Left ventricle myocardium inferior (tissue), 1 donor: Measurements from ENCODE around the gene HMGXB3. TPM values are rescaled to one million over a fixed set of nuclear protein-coding genes. Genes with fewer than 3 reads are reported as not detected.

Experiments used
- DNase-seq: peaks from one replicate; pipeline ENCODE4 v3.0.0-alpha.2; 2020
- H3K27ac ChIP-seq: fragments of 200-600 bp; replicated peaks from 2 replicates; pipeline ENCODE4 v1.8.0; 2021
- H3K27me3 ChIP-seq: fragments of 200-600 bp; 2 replicates; pipeline ENCODE4 v1.8.0; 2021; ENCODE audit warnings: low read depth
- H3K36me3 ChIP-seq: fragments of 200-600 bp; 2 replicates; pipeline ENCODE4 v1.8.0; 2021
- H3K4me1 ChIP-seq: fragments of 200-600 bp; 2 replicates; pipeline ENCODE4 v1.8.0; 2021
- H3K4me3 ChIP-seq: fragments of 200-600 bp; 2 replicates; pipeline ENCODE4 v1.8.0; 2021; ENCODE audit warnings: mild to moderate bottlenecking, moderate library complexity
- H3K9me3 ChIP-seq: fragments of 200-600 bp; replicated peaks from 2 replicates; pipeline ENCODE4 v1.8.0; 2021
- intact Hi-C: fragments of 100-400 bp; cut with micrococcal nuclease; formaldehyde crosslinking; loops from one replicate; pipeline ENCODE4 v1.11.0; 2022
- total RNA-seq: library from RNA; stranded (reverse); fragmentation: NEBNext Ultra II Directional; extraction: Animal tissue kit (Norgen Biotek cat#: 25700); gene quantifications from one replicate; pipeline ENCODE4 v1.2.1, GENCODE V29; 2021
- TF ChIP-seq, protein P1 (sequence below): fragments of 200-600 bp; IDR thresholded peaks from 2 replicates; pipeline ENCODE4 v1.8.0; 2021; ENCODE audit warnings: antibody characterized with exemption, mild to moderate bottlenecking, borderline replicate concordance
- donor health status: DM: no; HTN: yes; CAD: no; lungs with severe emphysema.

The HMGXB3 gene
- total RNA-seq, 1 donor from 2014 or later: 14.7 TPM

DNA sequence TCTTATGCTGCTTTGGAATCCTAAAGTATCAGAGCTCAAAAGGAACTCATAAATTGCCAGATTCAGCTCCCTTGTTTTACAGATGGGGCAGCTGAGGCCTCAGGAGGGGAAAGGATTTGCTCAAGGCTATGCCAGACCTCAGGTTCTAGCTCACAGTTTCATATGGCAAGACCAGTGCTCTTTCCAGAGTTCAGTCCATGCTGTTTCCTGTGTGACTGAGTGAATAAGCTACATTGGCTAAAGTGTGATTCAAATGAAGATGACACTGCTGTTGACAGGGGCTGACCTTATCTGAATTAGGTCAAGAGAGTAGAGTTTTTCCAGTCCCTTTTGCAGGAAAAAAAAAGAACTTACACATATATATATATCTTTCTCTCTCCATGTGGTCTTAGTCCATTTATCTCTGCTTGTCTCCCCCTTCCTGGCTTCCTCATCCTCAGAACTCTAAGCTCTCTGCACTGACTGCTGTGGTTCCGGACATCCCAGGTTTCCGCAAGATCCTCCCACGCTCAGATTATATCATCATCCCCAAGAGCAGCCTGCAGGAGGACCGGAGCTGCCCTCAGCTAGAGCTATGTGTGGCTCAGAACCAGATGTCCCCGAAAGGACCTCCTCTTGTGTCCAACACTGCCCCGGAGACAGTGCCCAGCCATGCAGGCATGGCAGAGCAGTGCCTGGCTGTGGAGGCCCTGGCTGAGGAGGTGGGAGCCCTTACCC, 9.3 kb downstream of the HMGXB3 start:
- Histone ChIP-seq H3K4me3 (no peak overlapping the region), H3K4me1 (peaks cover 15% of the 10 kb centered on the region), H3K9me3 (no peaks in the 10 kb centered on the region), H3K27me3 (no peaks in the 10 kb centered on the region), H3K27ac (peak overlapping the region; percentile 52), H3K36me3 (peaks cover 96% of the 10 kb centered on the region)
- TF ChIP-seq, protein P1, sequence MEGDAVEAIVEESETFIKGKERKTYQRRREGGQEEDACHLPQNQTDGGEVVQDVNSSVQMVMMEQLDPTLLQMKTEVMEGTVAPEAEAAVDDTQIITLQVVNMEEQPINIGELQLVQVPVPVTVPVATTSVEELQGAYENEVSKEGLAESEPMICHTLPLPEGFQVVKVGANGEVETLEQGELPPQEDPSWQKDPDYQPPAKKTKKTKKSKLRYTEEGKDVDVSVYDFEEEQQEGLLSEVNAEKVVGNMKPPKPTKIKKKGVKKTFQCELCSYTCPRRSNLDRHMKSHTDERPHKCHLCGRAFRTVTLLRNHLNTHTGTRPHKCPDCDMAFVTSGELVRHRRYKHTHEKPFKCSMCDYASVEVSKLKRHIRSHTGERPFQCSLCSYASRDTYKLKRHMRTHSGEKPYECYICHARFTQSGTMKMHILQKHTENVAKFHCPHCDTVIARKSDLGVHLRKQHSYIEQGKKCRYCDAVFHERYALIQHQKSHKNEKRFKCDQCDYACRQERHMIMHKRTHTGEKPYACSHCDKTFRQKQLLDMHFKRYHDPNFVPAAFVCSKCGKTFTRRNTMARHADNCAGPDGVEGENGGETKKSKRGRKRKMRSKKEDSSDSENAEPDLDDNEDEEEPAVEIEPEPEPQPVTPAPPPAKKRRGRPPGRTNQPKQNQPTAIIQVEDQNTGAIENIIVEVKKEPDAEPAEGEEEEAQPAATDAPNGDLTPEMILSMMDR: no peak
- intact Hi-C loops: no loop called here
- DNase-seq: no peak

DNA sequence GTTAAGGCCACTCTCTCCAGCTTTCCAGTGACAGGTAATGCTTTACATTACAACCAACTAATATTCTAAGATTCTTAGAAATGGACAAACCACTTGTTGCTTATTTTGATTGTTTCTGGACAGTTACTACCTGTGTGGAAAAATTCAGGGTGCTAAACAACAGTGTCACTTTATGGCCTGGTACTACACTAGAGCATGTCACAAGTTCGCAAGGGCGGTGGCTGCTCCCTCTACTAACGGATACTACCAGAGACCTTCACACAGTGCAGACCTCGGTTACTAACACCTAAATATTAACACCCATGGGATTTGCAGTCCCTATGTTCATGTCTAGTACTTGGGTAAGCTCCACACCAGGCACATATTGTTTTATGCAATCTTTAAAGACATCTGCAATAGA, 13.4 kb downstream of the HMGXB3 start:
- TF ChIP-seq, protein P1: no peak
- intact Hi-C loops: no loop called here
- no peak for DNase-seq
- no peak overlapping the region for H3K27ac ChIP-seq
- peaks cover 94% of the 10 kb centered on the region for H3K36me3 ChIP-seq
- H3K4me1 ChIP-seq: peaks cover 15% of the 10 kb centered on the region
- H3K4me3 ChIP-seq: no peak overlapping the region
- no peaks in the 10 kb centered on the region for H3K27me3 ChIP-seq
- H3K9me3 ChIP-seq: peaks cover 17% of the 10 kb centered on the region

DNA sequence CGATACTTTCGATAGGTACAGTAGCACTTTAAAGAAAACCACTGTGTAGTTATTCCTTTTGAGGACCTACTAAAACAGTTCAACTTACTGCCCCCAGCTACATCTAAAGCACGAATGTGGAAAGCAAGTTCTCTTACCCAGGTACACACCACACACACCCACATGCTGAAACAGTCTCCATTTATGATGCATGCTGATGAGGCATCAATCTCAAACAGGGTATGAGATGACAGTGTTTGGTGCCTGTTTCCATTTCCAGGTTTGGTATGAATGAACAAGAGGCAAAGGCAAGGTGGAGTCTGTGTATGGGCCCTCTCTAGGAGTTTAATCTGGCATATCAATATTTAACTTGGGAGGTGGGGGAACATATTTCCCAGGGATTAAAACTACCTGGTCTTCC, 13.9 kb downstream of the HMGXB3 start:
- Histone ChIP-seq H3K4me1 (peaks cover 12% of the 10 kb centered on the region), H3K27me3 (no peaks in the 10 kb centered on the region), H3K4me3 (no peak overlapping the region), H3K36me3 (peaks cover 96% of the 10 kb centered on the region), H3K9me3 (peaks cover 17% of the 10 kb centered on the region), H3K27ac (no peak overlapping the region)
- TF ChIP-seq, protein P1: no peak
- intact Hi-C loops: no loop called here
- no peak for DNase-seq

DNA sequence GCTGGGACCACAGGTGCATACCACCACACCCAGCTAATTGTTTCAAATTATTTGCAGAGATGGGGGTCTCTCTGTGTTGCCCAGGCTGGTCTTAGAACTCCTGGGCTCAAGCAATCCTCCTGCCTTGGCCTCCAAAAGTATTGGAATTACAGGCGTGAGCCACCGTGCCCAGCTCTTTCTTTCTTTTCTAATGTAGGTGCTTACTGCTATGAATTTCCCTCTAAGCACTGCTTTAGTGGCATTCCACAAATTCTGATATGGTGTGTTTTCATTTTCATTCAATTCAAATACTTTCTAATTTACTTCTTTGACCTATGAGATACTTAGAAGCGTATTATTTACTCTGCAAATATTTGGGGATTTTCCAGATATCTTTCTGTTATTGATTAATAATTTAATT, 14.9 kb downstream of the HMGXB3 start:
- H3K4me1 ChIP-seq: peaks cover 5% of the 10 kb centered on the region
- DNase-seq: no peak
- H3K36me3 ChIP-seq: peaks cover 96% of the 10 kb centered on the region
- H3K9me3 ChIP-seq: peaks cover 17% of the 10 kb centered on the region
- intact Hi-C loops: no loop called here
- H3K4me3 ChIP-seq: no peak overlapping the region
- TF ChIP-seq, protein P1: no peak
- H3K27ac ChIP-seq: no peak overlapping the region
- H3K27me3 ChIP-seq: no peaks in the 10 kb centered on the region

DNA sequence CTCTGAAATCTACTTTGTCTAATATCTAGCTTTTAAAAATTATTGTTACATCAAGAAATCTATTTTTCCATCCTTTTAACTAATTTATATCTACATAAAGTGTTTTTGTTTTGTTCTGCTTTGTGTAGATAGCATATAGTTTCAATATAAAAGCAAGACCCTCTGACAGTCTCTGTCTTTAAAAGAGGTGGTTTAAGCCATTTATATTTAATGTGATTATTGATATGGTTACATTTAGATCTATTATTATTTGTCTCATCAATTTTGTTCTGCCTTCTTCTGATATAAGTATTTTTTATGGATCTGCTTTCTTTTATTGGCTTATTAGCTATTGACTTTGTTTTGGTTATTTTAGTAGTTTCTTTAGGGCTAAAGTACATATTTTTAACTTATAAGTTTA, 16.0 kb downstream of the HMGXB3 start:
- Histone ChIP-seq H3K36me3 (peaks cover 96% of the 10 kb centered on the region), H3K4me3 (no peak overlapping the region), H3K4me1 (peaks cover 14% of the 10 kb centered on the region), H3K9me3 (peaks cover 17% of the 10 kb centered on the region), H3K27ac (no peak overlapping the region), H3K27me3 (no peaks in the 10 kb centered on the region)
- TF ChIP-seq, protein P1: no peak
- intact Hi-C loops: no loop called here
- no peak for DNase-seq
